NCI-H446 treated with DMSO at 0.1 percent for 48 hours (cell line): ENCODE results near the gene BAHCC1.

Experiments
- DNase-seq: peaks from one replicate; lab custom pipeline; 2025; lab: John Stamatoyannopoulos, UW

Gene BAHCC1

DNA sequence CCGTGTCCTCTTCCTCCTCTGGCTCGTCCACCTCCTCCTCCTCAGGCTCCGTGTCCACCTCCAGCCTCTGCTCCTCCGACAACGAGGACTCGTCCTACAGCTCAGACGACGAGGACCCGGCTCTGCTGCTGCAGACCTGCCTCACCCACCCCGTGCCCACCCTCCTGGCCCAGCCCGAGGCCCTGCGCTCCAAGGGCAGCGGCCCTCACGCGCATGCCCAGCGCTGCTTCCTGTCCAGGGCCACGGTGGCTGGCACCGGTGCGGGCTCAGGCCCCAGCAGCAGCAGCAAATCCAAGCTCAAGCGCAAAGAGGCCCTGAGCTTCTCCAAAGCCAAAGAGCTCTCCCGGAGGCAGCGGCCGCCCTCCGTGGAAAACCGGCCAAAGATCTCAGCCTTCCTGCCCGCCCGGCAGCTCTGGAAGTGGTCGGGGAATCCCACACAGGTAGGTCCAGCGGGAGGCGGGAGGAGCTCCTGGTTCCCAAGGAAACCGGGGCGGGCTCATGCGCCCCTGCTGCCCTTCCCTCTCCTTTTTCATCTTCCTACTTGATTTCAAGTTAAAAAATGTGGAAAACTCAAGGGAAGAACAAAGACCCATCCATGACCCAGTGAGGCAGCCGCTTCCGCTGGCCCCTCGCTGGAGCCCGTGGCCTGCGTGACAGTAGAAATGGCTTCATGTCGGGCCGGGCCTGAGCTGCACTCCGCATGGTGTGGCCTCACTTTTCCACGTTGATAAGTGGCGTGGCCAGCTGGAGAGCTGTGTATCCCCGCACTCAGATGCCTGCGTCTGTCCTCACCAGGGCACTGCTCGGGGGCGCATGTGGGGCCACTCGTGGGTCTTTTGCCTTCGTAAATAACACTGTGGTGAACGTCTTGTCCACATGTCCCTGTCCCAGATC lies 66.6 kb downstream of the BAHCC1 start:
- no peak for DNase-seq

DNA sequence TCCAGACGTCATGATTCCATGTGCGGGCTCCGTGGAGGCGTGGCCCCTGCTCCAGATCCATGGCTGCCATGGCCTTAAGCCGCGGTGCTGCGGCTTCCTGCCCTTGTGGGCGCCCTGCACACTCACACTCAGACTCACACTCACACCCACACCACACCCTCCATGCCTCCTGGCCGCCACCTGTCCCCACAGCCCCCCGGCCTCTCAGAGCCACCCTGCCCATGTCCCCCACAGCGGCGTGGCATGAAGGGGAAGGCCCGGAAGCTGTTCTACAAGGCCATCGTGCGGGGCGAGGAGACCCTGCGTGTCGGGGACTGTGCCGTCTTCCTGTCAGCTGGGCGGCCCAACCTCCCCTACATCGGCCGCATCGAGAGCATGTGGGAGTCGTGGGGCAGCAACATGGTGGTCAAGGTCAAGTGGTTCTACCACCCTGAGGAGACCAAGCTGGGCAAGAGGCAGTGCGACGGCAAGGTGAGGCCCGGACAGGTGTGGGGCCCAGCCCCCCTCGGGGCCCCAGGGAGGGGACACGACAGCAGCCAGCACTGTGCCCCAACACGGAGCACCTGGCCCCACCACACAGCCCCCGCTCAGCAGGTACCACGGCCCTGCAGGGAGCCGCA lies 67.4 kb downstream of the BAHCC1 start:
- no peak for DNase-seq

DNA sequence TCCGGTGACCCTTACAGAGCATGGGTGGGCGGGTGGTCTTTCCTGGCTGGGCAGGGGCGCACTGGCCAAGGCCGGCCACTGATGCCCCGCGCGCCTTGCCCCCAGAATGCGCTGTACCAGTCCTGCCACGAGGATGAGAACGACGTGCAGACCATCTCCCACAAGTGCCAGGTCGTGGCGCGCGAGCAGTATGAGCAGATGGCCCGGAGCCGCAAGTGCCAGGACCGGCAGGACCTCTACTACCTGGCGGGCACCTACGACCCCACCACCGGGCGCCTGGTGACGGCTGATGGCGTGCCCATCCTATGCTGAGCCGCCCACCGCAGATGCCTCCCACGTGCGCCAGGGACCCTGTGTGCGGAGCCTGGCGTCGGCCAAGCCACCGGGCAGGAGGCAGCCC lies 68.2 kb downstream of the BAHCC1 start:
- DNase-seq, result no peak

DNA sequence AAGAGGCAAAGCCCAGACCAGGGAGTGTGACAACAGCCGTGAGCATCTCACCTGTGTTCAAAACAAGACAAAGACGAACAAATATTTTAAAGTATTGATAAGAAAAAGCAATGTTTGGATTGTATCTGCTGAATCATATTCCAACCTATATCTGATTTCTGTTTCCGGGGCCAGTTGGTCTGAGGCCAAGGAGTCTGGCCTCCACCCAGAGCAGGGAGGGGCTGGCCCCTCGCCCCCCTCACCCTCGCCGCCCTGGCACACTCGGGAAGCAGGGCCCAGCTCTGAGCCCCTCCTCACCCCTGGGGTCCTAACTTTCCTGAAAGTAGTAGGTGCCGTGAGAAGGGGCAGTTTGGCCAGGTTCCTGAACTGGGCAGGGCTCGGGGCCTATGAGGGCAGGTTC lies 69.3 kb downstream of the BAHCC1 start:
- DNase-seq, result no peak

DNA sequence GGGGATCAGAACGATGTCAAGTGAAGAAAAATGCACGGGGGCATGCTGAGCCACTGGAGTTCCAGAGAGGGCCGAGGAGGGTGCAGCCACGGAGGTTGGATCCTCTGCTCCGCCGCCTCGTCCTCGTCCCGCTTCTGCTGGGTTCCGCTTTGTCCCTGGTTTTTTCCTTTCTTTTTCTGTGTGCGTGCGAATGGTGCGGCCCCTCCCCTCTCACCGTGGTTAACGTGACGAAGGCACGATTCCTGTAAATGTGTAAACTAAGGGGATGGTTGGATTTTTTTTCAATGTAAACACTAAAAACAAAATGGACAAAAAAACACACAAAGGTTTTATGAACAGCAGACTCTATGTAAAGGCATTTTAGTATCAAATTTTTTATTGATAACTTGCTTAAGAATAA lies 70.7 kb downstream of the BAHCC1 start:
- no peak for DNase-seq

DNA sequence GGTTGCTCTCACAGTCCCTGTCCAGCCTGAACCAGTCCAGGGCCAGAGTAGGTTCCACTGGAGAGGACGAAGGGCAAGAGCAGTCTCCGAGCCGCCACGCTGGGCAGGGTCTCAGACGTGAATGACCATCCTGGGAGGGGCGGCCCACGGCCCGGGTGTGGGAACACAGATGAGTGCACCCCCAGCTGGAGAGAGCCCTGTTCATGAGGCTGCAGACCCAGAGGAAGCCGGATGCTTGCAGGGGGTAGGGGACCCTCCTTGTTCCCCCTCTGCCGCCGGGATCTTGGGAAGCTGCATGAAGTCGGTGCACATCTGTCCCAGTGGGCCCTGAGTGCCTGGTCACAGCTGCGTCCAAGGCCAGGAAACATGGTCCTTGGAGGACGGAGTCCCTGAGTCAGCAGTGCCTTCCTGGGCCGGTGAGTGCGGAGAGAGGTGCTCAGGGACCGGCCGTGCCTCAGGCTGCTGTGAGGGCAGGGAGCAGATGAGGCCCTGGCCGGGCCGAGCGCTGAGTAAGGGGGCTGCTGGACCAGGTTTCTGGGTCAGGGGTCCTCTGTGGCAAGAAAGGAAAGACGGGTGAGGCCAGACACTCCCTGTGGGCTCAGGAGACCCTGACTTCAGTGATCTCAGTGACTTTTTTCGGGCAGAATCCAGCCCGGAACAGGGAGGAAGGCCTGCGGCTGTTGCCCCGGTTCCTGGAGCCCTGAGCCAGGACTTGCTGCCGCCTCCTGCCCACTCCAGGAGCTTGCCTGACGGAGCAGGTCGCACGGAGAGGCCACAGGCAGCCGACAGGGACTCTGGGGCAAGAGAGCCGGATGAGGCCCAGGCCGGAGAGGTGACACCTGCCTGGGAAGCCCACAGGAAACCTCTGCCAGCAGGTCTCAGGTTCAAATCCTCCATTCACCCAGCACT lies 71.6 kb downstream of the BAHCC1 start:
- DNase-seq, result no peak

DNA sequence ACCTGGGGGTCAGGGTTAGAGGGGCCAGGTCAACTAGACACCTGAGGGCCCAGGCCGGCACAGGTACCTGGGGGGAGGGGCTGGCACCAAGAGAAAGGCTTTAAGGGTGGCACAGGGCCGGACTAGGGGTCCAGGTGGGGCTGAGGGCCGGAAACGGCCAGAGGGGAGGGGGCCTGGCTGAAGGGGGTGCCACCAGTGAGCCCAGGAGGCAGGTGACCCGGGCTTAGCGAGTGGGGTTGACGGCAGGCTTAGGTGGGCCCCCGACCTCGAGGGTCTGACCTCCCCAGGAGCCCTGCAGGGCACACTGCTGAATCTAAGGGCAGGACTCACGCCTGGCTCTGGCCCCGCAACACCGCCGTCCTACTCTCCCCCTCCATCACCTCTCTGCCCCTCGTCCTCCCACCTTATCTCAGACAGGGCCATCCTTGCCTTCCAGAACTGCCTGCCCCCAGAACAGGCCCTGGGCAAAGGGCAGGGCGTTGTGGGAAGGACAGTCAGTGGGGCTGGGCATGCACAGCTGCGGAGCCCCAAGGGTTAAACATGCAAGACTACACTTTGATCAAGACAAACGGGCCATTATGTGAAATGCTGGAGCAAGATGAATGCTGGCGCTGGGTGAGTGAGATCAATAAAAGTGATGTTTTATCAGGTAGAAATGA lies 73.0 kb downstream of the BAHCC1 start:
- DNase-seq, result no peak

DNA sequence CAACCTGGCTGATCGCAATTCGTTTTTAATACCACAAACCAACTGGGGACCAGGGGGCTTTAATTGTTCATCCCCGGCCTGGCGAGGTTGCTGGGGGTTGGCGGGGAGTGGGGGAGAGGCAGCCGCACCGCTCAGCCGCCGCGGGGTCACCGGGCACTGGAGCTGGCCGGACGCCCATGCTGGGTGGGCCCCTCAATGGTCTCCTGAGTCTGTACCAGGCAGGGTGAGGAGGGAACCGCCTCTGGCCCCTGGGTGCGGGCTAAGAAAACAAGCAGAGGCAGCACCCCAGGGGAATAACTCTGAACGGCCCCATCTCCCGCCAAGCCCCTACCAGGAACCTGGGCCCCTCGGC lies 73.5 kb downstream of the BAHCC1 start:
- DNase-seq, result no peak

DNA sequence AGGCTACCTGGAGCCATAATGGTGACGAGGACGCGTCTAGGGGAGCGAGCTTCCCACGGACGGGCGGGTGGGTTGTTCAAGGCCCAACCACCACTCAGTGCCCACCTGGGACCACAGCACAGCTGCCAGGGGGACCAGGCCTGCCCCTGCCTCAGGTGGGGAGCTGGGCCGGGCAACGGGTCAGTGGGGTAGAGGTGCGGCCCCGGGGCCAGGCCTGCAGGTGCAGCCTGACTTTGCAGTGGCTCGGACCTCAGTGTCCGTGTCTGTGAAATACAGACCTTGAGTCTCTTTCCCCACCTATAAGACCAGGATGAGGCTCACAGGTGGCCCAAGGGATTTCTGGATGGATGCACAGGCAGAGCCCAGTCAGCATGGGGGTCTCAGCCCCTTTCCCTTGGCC lies 74.0 kb downstream of the BAHCC1 start:
- no peak for DNase-seq

DNA sequence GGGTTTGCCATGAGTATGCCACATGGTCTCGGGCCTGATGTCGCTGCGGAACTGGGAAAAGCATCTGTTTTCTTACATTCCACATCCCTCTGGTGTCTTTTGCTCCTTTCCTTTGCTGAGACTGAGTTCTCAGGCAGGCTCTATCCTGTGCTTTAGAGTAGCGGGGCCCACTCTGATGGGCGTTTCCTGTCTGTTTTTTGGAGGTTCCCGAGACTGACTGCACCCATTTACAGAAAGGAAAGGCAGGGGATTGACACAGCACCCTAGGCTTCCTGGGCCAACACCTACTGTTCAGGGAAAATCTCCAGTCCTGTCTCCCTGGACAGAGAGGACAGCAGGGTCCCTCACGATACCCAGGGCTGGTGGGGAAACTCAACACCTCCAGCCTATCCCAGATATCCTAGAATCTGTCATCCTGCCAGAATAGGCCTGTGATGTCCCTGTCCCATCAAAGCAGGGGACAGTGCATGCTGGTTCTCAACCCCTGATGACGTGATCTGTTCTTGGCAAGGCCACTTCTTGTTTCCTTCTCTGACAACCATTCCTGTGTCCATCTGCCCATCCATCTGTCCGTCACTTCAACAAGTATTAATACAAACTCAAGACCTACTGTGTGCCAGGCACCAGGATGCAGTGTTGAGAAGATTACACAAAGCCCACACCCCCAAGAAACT lies 75.2 kb downstream of the BAHCC1 start:
- no peak for DNase-seq

DNA sequence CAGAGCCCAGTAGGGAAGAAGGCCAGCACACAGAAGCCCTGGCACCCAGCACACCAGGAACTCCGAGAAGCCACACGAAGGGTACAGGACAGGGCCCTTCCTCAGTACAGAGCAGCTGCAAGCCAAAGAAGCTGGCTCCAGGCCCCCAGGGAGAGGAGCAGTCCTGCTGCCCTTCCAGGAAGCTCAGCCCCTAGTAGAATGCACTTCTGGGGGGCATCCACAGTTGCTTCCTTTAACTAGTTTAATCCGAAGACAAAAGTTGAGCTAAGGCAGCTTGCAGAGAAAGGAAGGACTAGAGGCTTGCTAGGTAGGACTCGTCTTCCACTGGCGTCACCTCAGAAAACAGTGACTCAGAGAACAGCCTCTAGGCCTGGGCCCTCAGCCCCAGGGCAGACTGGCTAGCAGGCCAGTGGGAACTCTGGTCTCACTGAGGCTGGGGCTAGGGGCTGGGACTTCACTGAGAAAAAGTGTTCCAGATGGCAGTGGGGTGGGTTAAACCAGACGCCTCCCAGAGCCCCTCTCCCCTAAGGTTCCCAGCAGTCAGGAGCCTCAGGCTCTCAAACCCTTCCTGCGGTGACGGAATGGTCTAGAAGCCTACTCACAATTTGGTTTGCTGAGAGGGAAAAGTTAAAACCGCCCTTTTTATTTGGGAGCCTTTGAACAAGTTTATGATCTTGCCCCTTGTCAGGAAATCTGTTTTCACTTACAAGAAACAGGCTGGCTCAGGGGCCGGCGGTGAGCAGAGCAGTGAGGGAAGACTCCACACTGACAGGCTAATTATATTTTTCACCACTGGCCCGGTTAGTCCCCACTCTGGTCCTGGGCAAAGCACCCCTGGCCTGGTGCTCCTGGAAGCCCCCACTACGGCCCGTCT lies 75.9 kb downstream of the BAHCC1 start:
- DNase-seq, result no peak

DNA sequence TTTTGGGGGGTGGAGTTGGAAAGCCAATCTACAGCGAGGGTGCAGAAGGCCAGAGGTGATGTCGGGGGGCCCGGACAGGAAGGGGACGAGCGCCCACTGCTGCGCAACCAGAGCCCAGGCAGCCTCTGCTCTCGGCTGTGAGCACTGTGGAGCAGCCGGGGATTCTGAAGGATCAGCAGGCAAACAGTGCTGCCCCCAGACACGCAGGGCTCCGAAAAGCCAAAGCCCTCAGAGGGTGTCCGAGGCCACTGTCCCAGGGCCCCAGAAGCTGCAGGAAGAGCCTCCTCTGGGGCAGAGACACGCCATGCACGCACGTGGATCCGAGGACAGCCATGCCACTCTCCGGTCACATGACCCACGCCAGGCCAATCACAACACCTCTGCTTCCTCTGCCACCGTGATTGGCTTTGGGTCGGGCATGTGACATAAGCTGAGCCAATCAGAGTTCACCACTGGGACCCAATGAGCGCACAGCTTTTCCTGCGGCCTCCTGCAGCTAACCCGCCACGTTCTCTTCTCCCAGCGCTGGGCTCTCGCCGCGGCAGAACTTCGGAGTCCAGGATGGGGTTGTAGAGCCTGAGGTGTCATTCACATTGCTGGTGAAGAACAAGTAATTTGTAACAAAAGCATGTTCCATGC lies 76.7 kb downstream of the BAHCC1 start:
- DNase-seq, result no peak

DNA sequence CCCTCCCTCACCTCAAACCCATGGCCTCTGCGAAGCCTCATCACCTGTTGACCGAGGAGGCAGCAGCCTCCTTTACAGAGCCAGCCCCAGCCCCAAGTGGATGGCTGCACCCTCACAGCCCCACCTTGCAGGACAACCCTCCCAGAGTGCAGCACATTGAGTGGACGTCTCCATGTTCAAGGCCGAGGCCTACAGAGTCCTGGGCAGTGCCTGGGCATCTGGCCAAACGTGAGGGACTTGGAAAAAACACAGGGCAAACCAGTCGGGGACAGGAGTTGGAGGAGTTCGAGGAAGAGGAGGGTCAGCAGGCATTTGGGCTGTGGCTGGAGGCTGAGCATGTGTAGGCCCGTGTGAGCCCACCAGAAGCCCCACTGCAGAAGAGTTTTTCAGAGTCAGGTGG lies 77.8 kb downstream of the BAHCC1 start:
- DNase-seq, result no peak

DNA sequence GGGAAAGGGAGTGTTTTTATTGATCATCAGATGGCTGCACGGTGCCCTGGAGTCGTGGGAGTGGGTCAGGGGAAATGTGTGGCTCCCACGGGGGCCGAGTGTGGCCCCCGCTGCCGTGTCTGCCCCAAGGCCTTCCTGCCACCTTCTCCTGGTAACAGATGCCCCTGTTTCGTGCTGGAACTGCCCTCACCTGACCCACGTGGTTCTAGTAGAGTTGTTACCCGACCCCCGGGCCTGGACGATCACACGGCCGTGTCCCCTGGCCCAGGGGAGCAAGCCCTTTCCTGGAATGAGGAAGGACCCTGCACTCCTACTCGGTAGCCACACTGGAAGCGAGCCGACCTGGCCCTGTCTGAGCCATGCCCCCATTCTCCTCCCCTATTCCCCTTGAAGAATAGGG lies 79.7 kb downstream of the BAHCC1 start:
- DNase-seq, result no peak

DNA sequence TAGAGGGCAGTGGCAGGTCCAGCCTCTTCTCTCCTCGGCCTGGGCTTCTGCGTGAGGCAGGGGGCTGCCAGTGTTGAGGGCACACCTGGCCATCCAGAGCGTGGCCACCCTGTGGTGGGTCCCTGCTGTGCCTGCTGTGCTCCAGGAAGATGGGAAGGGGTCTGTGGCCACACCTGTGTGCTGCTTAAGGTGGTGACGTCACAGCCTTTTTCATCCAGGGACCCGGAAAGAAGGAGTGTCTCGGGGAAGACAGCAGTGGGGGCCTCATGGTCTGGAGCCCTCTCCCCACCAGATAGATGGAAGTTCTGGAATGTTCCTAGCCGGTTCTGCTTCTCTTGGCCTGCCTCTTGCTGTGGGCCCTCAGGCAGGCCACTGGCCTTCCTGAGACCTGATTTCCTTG lies 80.8 kb downstream of the BAHCC1 start:
- DNase-seq, result no peak

DNA sequence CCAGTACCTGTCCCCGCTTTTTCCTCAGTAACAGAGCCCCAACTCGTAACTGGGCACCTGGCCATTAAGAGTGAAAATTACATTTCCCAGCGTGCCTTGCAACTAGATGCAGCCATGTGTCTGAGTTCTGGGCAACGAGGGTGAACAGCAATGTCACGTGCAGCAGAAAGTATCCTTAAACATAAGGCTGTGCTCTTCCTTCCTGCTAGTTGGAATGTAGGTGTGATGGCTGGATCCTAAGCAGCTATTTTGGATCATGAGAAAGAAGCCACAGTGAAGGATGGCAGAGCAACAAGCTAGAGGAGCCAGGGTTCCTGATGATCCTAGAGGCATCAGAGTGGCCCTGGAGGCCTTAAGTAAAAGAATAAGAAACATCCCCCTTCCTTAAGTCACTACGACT lies 81.4 kb downstream of the BAHCC1 start:
- DNase-seq, result no peak

DNA sequence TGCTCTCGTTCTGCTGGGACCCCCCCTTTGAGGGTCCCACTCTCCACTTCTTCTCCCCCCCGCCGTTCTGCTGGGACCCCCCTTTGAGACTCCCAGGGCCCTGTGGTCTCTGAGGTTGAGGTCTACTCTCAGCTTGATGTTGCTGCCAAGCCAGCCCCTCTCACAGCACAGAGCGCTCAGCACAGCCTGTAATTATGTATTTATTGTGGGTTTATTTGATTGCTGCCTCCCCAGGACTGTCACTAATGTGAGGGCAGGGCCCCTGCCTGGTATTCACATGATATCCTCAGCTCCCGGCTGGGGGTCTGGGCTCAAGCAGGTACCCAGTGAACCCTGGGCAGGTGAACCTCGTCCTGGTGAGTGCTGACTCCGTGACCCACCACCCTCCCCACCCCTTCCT lies 81.9 kb downstream of the BAHCC1 start:
- DNase-seq, result no peak

DNA sequence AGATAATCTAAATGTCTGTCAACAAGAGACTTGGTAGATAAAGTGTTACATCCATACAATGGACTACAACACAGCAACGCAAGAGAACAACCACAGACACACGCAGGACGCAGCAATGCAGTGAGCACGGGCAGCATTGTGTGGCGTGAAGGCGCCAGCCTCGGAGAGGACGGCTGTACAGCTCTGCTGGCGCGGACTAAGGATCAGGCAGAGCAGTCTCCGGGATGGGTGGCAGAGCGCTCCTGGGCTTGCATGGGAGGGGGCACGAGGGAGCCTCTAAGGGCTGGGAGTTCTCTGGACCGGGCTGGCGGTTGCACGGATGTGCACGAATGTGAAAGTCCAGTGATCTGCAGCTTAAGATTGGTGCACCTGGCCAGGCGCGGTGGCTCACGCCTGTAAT lies 82.9 kb downstream of the BAHCC1 start:
- no peak for DNase-seq

DNA sequence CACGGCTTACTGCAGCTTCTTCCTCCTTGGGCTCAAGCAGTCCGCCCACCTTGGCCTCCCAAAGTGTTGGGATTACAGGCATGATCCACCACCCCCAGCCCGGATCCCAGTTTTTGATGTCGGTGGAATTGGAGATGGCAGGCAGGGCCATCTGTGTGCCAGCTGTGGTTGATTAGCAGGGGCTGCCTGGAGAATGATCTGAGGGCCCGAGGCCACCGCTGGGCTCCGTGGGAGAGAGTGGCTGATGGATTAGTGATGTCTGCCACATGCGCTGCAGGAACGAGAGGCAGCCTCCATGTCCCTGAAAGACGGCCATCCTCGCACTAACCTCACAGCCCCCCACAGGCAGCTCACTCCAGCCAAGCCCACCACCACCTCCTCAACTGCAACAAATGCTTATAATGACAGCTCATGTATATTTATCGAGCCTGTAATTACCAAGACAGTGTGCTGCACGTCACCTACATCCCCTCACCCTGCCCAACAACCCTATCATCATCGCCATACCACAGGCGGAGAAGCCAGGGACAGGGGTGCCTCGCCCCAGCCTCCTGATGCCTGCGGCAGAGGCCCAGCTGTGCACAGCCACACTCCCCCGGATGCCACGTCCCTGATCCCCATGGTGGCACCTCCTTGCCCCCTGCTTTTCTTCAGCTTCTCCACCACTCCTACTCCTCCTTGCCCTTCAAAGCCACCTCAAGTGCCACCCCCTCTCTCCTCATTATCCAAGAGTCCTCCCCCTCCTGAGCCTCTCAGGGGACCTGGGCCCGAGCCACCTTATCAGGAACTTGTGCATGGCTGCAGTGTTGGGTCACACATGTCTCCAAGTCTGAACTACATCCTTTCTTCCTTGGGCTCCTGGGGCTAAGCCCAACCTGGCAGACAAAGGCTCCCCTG lies 84.2 kb downstream of the BAHCC1 start:
- DNase-seq, result no peak
